OCI-LY7 (cell line): ENCODE measurements around the gene SH3RF1. TPM values are rescaled to one million over a fixed set of nuclear protein-coding genes. Genes with fewer than 3 reads are reported as not detected.

Source experiments
- BruUV-seq: library from RNA; stranded (reverse); fragments of 400-500 nt; replicated peaks from 2 replicates; lab custom pipeline; 2021; lab: Mats Ljungman, UMichigan
- CTCF ChIA-PET: fragments of 300-600 bp; sonication (Branson Sonifier 250); formaldehyde crosslinking; loops from one replicate; lab custom pipeline; 2022; ENCODE audit warnings: antibody characterized with exemption; ENCODE audit not compliant: unreplicated experiment; lab: Charles Lee
- POLR2A ChIA-PET: fragments of 300-600 bp; sonication (Branson Sonifier 250); formaldehyde crosslinking; loops from one replicate; lab custom pipeline; 2022; ENCODE audit warnings: antibody characterized with exemption; lab: Charles Lee
- DNase-seq: peaks from one replicate; pipeline ENCODE4 v3.0.0-alpha.2; 2015; ENCODE audit warnings: low spot score
- H2AFZ ChIP-seq: fragments of 200-600 bp; sonication (generic), shearing (Covaris generic); 2 replicates; pipeline ENCODE4 v1.6.1; 2014; ENCODE audit warnings: mild to moderate bottlenecking, antibody characterized with exemption, low read length, moderate library complexity
- H3K27ac ChIP-seq: fragments of 200-600 bp; sonication (generic); 2 replicates; pipeline ENCODE4 v1.5.1; 2014; ENCODE audit warnings: mixed run types, low read depth, mild to moderate bottlenecking, moderate library complexity, low read length, inconsistent platforms; ENCODE audit not compliant: poor library complexity, severe bottlenecking
- H3K36me3 ChIP-seq: fragments of 200-600 bp; sonication (generic); 2 replicates; pipeline ENCODE4 v1.6.1; 2014; ENCODE audit warnings: mild to moderate bottlenecking, antibody characterized with exemption, low read length, moderate library complexity, mixed read lengths; ENCODE audit not compliant: insufficient read depth
- H3K4me1 ChIP-seq: fragments of 200-600 bp; sonication (generic); 2 replicates; pipeline ENCODE4 v1.5.1; 2014; ENCODE audit warnings: mild to moderate bottlenecking, low read length; ENCODE audit not compliant: insufficient read depth, poor library complexity, severe bottlenecking
- H3K4me2 ChIP-seq: fragments of 200-600 bp; sonication (generic); 2 replicates; pipeline ENCODE4 v1.6.1; 2014; ENCODE audit warnings: mild to moderate bottlenecking, low read length
- H3K4me3 ChIP-seq: fragments of 200-600 bp; sonication (generic); 2 replicates; pipeline ENCODE4 v1.5.1; 2014; ENCODE audit warnings: mild to moderate bottlenecking, low read depth, low read length; ENCODE audit not compliant: poor library complexity, severe bottlenecking
- H3K79me2 ChIP-seq: fragments of 200-600 bp; sonication (generic); 2 replicates; pipeline ENCODE4 v1.6.1; 2016; ENCODE audit warnings: low read depth, mild to moderate bottlenecking, low read length, moderate library complexity, mixed read lengths; ENCODE audit not compliant: insufficient read depth
- H3K9me2 ChIP-seq: fragments of 200-600 bp; sonication (generic); 2 replicates; pipeline ENCODE4 v1.6.1; 2016; ENCODE audit warnings: mild to moderate bottlenecking, low read length, mixed read lengths; ENCODE audit not compliant: insufficient read depth
- H3K9me3 ChIP-seq: fragments of 200-600 bp; sonication (generic); 2 replicates; pipeline ENCODE4 v1.6.1; 2014; ENCODE audit warnings: mild to moderate bottlenecking, mixed run types, low read length, mixed read lengths
- H4K20me1 ChIP-seq: fragments of 200-600 bp; sonication (generic); 2 replicates; pipeline ENCODE4 v1.6.1; 2014; ENCODE audit warnings: mild to moderate bottlenecking, antibody characterized with exemption, low read length, moderate library complexity, mixed read lengths; ENCODE audit not compliant: insufficient read depth
- CTCF ChIP-seq: fragments of 200-600 bp; sonication (generic); conservative IDR thresholded peaks from 2 replicates; pipeline ENCODE4 v1.5.1; 2014; ENCODE audit warnings: mild to moderate bottlenecking, antibody characterized with exemption, low read length, moderate library complexity, mixed read lengths
- EZH2phosphoT487 ChIP-seq: fragments of 200-600 bp; sonication (generic); IDR thresholded peaks from 2 replicates; pipeline ENCODE4 v1.6.1; 2018; ENCODE audit warnings: low read depth, borderline replicate concordance, mild to moderate bottlenecking, mixed run types, antibody characterized with exemption, low read length, moderate library complexity, mixed read lengths
- intact Hi-C: fragments of 100-400 bp; cut with micrococcal nuclease; formaldehyde crosslinking; loops from one replicate; pipeline ENCODE4 v1.10.0; 2022; ENCODE audit not compliant: unreplicated experiment
- total RNA-seq, 2 experiments: library from RNA; depleted of rRNA in 1 of 2; stranded (reverse); fragments of >200 nt in 1 of 2; shearing (Covaris generic) in 1 of 2; gene quantifications; 2 replicates each; pipeline ENCODE4 v1.2.3, GENCODE V29; 2014 to 2022

The SH3RF1 gene
- total RNA-seq, 2 experiments from 2014 or later, result not detected

GRCh38 chr4:169250796-169251195 lies 20.0 kb downstream of the SH3RF1 start:
- no peak overlapping the region for H3K4me3 ChIP-seq
- no peaks in the 10 kb centered on the region for H3K79me2 ChIP-seq
- no peaks in the 10 kb centered on the region for H3K36me3 ChIP-seq
- no TSS peak for BruUV-seq
- no peaks in the 10 kb centered on the region for H3K9me3 ChIP-seq
- no peaks in the 10 kb centered on the region for H4K20me1 ChIP-seq
- no peak for TF ChIP-seq EZH2phosphoT487
- no peak for TF ChIP-seq CTCF
- intact Hi-C loops, result no loop called here
- no peaks in the 10 kb centered on the region for H3K9me2 ChIP-seq
- H2AFZ ChIP-seq, result no peak overlapping the region
- H3K27ac ChIP-seq, result no peak overlapping the region
- DNase-seq, result no peak
- H3K4me2 ChIP-seq, result no peak overlapping the region
- CTCF ChIA-PET, result no interaction called here
- H3K4me1 ChIP-seq, result no peaks in the 10 kb centered on the region
- POLR2A ChIA-PET, result no interaction called here

- Histone ChIP-seq H3K36me3 (no peaks in the 10 kb centered on the region), H4K20me1 (no peaks in the 10 kb centered on the region), H3K4me1 (no peaks in the 10 kb centered on the region), H3K9me2 (no peaks in the 10 kb centered on the region), H3K4me3 (no peak overlapping the region), H3K4me2 (no peak overlapping the region), H3K27ac (no peak overlapping the region), H3K9me3 (no peaks in the 10 kb centered on the region), H3K79me2 (no peaks in the 10 kb centered on the region), H2AFZ (no peak overlapping the region)
- TF ChIP-seq EZH2phosphoT487 (no peak), CTCF (no peak)
- POLR2A ChIA-PET, result interaction anchor here (0.6 kb wide), 1 partner anchor 613 kb away, joined by 3 read pairs; no protein-coding TSS in a partner anchor
- CTCF ChIA-PET, result no interaction called here
- no TSS peak for BruUV-seq
- intact Hi-C loops, result no loop called here
- no peak for DNase-seq
Observed at GRCh38 chr4:169249999-169250398, 20.8 kb downstream of the SH3RF1 start.

- ChIA-PET POLR2A (interaction anchor here (0.6 kb wide), 1 partner anchor 612 kb away, joined by 3 read pairs; no protein-coding TSS in a partner anchor), CTCF (no interaction called here)
- no peaks in the 10 kb centered on the region for H3K9me2 ChIP-seq
- TF ChIP-seq EZH2phosphoT487, result no peak
- no peak for TF ChIP-seq CTCF
- no peaks in the 10 kb centered on the region for H3K9me3 ChIP-seq
- BruUV-seq, result no TSS peak
- H4K20me1 ChIP-seq, result no peaks in the 10 kb centered on the region
- H3K4me2 ChIP-seq, result no peak overlapping the region
- no peaks in the 10 kb centered on the region for H3K4me1 ChIP-seq
- DNase-seq, result no peak
- no peak overlapping the region for H3K4me3 ChIP-seq
- H3K27ac ChIP-seq, result no peak overlapping the region
- no peaks in the 10 kb centered on the region for H3K79me2 ChIP-seq
- H2AFZ ChIP-seq, result no peak overlapping the region
- intact Hi-C loops, result no loop called here
- H3K36me3 ChIP-seq, result no peaks in the 10 kb centered on the region
Observed at GRCh38 chr4:169249214-169249973, 21.4 kb downstream of the SH3RF1 start.
